Measurements from ENCODE around the gene ARHGDIA.
"Not testable (repeated sequence)": the region's sequence is repeated elsewhere in the genome, so short reads cannot be mapped to it uniquely, and the experiment has no call there.

ARHGDIA gene

DNA sequence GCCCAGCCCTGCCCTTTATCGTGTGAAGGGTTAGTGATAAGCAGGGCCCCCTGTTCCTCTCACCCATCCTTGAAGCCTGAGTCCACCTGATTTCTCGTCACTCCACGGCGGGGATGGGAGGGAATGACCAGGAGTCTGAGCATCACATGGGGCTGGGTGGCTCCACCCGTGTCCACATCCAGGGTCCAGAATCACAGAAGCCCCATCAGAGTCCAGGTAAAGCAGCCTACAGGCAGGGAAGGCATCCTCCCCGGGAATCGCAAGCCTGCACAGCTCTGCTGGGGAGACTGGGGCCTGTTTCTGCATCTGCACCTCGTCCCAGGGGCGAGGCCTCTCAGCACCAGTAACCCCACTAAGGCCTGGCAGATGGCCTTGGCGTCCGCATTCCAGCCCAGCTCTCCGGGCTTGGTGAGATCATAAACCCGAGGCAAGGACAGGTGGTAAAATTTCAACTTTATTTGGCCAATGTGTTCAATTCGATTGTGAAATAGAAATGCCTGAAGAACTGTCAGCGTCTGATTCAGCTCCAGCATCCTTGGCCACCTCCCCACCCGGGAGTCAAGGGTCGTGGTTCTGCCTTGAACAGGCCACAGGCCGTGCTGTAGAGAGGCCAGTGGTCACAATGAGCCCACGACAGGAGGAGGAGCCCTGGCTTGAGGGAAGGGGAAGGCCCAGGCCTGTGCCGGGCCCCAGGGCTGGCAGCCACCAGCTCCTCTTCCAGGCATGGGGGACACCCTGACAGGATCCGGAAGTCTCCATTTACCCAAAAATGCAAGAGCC lies 28.2 kb downstream of the ARHGDIA start:
- no peak for DNase-seq

DNA sequence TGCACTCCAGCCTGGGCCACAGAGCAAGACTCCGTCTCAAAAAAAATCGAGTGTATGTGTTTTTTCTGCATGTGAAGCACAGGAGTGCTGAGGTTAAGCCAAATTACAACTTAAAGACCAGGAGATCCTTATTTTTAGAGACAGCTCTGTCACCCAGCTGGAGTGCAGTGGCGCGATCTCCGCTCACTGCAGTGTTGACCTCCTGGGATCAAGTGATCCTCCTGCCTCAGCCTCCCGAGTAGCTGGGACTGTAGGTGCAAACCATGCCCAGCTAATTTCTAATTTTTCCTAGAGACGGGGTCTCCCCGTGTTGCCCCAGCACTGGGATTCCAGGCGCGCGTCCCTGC lies 28.8 kb downstream of the ARHGDIA start:
- DNase-seq = no peak

DNA sequence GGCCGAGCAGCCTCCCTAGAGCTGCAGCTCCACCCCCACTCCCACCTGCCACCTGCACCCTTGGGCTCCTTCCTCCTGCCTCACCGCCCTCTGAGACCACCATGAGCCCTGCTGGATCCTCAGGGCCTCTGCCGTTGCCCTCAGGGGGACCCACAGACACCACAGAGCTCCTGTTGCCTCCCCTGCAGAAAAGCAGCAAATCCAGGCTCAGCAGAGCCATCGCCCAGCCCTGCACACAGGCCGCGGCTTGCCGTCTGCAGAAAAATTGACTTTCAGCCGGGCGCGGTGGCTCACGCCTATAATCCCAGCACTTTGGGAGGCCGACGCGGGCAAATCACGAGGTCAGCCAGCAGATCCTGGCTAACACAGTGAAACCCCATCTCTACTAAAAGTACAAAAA lies 29.3 kb downstream of the ARHGDIA start:
- DNase-seq = no peak

DNA sequence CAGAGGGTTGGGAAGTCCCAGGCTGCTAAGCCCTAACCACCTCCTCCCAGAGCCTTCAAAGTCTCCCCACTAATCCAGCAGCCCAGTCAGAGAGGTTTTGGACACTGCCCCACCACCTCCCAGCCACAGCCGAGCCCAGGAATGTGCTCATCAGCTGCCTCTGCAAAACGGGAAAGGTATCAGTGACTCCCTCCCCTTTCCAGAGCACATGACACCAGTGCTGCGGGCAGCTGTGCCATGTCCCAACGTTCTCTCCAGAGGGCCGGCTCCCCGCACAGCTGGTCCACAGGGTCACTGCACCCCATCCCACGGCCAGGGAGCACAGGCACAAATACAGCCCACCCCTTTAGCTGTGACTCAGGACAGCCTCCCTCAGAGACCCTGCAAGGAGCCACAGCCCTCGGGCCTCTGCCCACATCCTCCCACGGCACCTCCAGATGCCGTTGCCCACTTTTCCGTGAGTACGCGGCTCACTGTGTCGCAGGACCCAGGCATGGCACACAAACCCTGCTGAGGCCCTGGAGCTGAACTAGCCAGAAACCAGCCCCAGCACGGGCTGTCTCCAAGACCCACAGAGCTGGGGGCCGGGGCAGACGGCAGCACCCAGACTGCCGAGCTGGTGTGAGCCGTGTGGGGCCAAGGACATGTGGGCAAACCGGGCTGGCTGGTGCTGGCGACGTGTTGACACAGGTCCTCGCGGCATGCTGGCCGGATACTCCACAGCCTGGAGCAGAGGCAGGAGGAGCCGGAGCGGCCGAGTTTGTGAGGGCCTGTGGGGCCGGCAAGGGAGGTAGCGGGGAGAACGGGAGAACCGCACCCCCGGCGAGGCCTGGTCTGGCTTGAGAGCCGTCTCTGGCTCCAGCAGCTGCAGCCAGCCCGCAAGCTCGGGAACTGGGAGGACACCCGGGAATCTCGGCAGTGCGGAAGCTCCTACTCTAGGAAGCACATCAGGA lies 30.0 kb downstream of the ARHGDIA start:
- DNase-seq = peak; percentile 16

DNA sequence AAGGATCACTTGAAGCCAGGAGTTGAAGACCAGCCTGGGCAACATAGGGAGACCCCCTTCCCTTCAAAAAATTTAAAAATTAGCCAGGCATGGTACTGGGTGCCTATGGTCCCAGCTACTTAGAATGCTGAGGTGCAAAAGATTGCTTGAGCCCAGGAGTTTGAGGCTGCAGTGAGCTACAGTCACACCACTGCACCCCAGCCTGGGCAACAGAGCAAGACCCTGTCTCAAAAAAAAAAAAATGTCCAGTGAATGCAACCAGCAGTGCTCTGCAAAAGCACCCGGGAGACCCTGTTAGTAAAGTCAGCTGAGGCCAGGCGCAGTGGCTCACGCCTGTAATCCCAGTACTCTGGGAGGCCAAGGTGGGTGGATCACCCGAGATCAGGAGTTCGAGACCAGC lies 31.1 kb downstream of the ARHGDIA start:
- DNase-seq = not testable (repeated sequence)

DNA sequence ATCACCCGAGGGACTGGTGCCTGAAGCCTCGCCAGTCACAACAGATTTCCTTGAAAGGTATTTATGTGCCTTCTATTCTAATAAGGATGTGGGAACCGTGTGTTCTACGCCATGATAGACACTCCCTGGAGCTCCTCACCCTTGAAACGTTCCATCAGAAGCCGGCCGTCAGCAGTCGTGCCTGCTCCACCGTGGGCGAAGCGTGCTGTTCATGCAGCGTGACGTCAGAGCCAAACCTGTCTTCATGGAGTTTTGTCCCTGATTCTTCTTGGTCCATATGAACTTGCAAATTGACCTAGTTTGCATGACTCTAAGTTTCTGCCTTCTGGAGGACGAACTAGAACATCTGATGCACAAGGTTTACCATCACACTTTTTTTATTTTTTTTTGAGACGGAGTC lies 31.8 kb downstream of the ARHGDIA start:
- peak; percentile 26 for DNase-seq

DNA sequence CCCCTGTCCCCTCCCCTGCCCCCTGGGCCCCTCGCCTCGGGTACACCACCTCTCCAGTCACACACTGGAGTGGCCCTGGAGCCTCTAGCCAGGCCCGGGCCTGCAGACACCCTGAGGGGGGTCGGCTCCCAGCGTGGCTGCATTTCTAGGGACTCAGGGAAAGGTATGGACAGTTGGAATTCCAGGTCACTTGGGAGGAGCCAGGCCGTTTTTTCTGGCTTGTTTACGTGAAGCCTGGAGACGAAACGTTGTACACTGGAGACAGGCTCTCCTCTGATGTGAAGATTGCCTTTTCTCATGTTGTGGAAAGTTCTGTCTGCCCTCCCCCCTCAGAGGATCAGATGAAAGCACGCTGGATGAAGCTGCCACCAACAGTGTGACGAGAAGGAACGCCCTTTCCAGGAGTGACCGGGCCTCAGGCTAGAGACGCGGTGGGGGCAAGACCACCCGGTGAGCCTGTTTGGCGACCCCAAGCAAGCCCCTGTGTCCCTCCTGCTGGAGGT lies 32.3 kb downstream of the ARHGDIA start:
- DNase-seq = peak; percentile 38

DNA sequence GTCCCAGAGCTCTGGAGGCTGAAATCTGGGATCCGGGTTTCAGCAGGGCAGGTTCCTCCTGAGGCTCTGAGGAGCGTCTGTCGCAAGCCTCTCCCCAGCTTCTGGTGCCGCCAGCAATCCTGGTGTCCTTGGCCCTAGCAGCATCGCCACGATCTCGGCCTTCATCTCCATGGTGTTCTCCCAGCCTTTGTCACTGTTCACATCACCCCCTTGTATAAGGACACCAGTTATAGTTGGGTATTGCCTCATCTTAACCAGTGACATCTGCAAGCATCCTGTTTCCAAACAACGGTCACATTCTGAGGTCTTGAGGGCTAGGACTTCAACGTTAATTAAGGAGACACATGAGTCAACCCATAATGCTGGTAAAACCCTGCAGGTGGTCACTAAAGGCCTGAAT lies 33.5 kb downstream of the ARHGDIA start:
- DNase-seq = peak; percentile 47

DNA sequence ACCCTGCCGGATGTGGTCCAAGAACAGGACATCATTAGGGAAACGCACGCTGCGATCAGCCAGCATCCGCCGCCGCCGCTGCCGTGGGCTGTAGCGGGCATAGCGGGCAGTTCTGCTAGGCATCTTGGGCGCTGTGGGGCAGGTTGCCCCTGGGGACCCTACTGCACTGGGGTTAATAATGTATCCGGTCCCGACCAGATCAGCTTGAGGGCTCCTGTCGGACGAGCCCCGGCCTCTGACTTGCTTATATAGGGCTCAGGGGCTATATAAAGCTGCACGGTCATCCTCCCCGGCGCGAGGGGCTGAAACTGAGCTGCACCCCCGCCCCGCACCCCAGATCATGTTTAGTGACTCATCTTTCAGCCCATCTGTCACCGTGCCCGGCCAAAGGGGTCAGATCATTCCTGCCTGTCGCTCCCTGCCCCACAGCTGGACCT lies 36.3 kb downstream of the ARHGDIA start, which contains the start of gene PPP1R27:
Gene PPP1R27 (minus strand): TSS at position 220 of the 437 bp plus-strand sequence. CDS start 97 bp downstream, at position 123.
- no peak for DNase-seq

DNA sequence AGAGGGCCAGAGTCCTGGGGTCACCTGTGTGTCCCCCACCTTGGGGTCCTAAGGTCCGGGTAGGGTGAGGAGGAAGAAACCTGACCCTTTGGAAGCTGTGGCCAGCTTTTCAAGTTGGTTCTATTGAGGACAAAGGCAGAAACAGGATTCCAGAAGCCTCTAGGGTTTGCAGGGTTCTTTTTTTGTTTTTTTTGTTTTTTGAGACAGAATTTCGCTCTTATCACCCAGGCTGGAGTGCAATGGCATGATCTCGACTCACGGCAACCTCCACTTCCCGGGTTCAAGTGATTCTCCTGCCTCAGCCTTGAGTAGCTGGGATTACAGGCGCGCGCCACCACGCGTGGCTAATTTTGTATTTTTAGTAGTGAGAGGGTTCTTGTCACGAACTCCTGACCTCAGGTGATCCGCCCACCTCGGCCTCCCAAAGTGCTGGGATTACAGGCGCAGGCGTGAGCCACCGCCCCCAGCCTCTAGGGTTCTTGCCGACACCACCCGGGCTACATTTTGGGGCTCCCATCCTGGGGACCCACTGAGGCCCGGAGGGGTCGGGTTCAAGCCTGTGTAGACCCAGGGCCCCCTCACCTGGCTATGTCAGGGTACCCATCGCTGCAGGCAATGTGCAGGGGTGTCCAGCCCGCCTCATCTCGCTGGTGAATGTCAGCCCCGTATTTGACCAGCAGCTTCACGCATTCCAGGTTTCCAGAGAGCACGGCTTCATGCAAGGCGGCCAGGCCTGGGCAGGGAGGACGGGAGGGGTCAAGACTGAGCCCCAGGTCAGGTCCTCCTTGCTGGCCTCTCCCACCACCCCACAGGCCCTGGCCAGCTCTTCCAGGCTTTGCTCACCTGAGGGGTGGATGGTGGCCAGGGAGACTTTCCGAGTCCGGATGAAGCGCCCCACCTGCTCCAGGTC lies 37.0 kb downstream of the ARHGDIA start:
- DNase-seq = no peak

DNA sequence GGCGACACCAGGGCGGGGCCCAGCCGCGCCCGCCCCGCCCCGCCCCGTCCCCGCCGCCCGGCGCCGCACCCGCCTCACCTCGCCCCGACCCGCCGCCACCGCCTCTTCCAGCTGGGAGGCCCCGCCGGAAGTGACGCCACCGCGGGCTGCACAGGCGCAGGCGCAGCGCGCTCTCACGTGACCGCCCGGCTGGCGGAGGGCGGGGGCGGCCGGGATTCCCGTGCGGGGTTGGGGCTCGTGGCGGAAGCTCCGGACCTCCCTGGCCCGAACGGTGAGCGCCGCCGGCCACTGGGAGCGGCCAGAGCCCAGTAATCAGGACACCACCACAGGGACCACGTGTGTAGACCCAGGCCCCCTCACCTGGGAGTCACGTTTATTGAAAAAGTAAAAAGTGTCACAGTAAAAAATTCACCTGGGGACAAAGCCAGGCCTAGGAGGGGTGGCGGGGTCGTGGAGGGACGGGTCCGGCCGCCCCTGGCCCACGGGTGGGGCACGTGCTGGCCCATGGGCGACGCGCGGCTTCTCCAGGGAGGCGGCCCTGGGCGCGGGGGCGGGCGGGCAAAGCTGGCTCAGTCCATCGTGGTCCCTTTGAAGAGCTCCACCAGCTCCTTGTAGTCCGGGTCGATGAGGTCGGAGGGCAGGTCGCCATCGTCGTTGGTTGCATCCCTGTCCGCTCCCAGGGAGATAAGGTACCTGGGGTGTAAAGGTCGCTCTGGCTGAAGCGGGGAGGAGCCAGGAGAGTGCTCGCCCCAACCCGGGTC lies 37.8 kb downstream of the ARHGDIA start, which contains the start of gene MCRIP1:
Gene MCRIP1 (minus strand): TSS at position 132 of the 761 bp plus-strand sequence. CDS start 8,785 bp downstream, outside the sequence.
- peak; percentile 96 for DNase-seq

DNA sequence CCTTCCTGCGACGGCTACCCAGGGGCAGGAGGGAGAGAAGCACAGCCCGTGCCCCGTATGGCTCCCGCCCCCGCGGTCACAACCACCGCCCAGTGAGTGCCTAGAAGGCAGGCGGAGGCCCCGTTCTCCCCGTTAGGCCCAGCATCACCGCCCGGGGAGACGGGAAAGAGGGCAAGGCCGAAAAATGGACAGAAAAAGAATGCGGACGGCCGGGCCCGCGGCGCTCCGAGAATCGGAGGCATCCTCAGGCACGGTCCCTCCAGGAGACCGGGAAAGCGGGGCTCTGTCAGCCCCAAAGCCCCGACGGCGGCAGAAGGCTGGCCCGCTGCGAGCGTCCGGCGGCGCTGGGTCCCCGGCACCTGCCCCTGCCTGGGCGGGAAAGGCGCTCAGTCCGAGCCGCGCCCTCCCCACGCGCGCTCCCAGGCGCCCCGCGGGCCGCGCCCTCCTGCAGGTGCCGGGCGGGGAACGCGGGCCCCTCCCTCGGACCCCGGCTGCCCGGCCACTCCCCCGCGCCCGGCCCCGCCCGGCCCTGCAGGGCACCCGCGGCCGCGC lies 38.5 kb downstream of the ARHGDIA start:
- peak; percentile 48 for DNase-seq

DNA sequence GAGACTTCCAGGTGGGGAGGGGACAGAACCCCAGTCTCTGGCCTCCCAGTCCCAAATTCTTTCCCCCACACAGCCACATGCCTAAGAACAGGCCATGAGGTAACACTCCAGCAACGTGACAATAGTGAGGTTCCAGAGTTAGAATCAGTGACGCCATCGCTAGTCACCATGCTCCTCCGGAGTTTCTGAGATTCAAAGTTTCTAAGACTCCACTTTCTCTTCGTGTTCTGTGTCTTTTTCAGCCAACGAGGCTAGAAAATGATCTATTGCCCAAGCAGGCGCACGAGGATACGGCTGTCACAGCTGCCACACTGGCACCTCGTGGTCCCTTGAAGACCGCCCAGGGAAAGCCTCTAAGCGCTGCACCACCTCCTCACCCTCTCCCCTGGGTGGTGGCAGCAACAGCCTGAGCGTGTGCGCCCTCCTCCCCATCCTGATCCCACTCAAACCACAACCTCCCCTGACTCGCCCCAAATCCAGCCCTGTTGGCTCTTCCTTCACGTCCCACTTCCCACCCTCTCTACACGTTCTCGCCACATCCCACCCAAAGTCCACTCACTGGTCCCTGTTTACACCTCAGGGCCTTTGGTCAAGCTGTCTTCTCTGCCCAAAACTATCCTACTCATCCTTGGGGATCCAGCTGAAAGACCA lies 39.1 kb downstream of the ARHGDIA start:
- peak; percentile 35 for DNase-seq

DNA sequence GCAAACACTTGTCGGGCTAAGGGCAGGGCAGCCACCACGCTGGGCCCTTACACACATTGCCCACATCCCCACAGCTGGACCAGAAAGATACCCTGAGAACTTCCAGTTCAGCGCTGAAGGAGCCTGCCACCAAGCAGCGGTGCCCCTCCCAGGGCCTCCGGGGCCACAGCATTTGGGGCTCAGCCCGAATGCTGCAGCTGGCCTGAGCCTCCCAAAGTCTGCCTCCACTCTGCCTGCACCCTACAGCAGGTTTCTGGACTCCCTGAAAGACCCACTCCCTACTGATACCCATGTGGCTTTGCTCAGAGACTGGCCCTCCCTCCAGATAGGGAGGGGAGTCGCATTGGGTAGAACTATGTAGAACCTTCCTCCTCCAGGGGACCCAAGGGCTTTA lies 39.6 kb downstream of the ARHGDIA start:
- no peak for DNase-seq

DNA sequence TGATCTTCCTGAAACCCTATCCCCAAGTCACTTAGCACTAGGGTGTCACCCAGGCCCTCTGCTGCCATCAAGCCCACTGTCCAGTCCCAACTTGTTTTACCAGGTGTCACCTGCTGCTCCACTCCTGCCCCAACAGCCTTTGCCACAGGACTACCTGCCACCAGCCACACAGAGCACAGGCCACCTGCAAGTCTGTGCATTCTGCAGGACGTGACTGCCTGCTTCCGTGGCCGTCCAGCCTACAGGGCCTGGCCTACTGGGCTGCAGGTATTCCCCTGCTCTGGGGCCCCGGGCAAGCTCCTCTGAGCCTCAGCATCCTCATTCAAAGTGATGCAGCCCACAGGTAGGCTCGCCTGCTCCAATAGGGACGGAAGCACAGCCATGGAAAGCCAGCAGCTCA lies 41.3 kb downstream of the ARHGDIA start:
- DNase-seq = no peak

DNA sequence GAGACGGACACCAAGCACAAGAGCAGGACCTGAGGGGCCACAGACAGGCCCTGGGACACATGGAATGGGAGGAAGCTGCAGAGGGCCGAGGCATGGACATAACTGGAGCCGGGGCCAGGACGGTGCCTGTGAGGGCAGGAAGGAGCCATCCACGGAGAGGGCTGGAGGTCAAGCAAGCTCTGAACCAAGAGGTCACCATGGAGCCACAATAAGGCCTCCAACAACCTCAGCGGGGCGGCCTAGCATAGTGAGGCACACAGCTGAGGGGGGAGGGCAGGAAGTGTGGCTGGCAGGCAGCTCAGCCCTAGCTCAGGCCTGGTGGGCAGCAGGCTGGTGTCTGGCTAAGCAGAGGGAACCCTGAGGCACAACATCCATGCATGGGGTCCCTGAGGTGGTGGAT lies 42.5 kb downstream of the ARHGDIA start:
- DNase-seq = no peak

DNA sequence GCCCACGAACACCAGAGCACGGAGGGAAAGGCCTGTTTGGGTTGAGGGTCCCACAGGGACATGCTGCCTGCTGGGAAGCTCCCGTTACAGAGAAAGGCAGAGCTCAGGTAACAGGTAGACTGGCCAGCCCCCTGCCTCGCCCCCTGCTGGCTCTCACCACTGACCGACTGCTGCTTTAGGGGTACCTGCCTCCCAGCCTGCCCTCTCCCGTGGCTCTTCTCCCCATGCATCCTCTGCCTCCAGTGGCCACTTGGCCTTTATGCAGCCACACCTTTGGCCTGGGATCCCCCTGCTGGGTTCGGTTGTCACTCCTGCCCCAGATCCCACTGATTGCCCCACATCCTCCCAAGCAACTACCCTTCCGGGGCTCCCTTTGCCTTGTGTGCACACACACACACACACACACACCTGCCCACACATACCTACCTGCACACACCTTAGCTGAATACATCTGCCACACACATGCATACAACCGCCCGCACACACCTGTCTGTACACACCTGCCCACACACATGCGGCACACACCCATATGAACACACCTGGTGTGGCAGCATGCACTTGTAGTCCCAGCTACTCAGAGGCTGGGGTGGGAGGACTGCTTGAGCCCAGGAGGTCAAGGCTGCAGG lies 45.2 kb downstream of the ARHGDIA start:
- no peak for DNase-seq

DNA sequence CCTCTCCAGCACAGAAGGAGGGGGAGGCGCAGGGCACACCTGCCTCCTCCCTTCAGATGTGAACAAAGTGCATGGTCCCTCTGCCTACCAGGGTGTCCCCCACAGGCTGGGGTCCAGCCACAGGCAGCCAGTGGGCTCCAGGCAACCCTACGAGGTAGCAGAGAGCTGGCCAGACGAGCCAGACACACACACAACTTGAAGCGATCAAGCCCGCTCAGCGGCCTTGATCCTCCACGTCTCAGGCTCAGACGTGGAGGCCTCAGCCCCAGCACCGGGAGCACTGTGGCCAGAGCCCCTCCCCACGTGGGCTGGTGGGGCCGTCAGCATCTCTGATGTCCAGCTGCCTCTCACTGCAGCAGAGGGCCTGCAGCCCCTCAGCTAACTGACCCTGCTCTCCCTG lies 46.5 kb downstream of the ARHGDIA start:
- DNase-seq = no peak

DNA sequence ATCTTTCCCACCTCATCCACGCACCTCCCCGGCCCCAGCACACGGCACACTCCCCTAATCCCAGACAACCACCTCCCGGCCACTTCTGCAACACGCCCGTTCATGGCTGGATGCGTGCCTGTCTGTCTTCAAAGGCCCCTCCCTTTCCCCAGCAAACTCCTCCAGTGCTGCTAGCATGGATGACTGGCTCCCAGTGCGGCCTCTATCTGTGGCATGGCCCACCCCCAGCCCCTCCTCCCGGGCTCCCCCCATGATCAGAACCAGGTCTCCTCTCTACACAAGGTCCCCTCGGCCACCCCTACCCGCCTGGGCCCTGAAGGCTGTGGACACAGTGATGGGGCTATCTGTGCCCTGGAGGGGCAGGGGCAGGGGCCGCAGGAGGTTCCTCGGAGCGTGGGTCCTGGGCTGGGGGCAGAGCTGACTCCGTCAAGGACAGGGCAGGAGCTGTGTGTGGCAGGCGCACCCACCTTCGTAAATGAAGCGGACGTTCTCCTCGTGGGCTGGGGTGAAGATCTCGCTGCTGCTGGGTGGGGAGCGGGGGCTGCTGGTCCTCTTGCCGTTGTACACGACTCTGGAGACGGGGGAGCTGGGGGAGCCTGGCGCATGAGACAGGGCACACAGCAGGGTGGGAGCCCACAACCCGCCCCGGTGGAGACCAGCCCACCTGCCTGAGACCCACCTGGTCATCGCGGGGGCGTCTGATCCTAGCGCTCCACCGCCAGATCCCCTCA lies 47.2 kb downstream of the ARHGDIA start:
- no peak for DNase-seq

All from eye (tissue), 1 donor.